NOMO-1 treated with dmso at 0.1 percent for 144 hours (cell line): ENCODE results near the gene CDC42SE2.
A peak's percentile ranks its signal among the peaks of the same experiment; 100 is the strongest.
"Not testable (repeated sequence)": the region's sequence is repeated elsewhere in the genome, so short reads cannot be mapped to it uniquely, and the experiment has no call there.

Experiments
- DNase-seq: peaks from one replicate; lab custom pipeline; 2025; ENCODE audit not compliant: unreplicated experiment; lab: John Stamatoyannopoulos, UW

The CDC42SE2 gene

GRCh38 chr5:131363811-131364506 is 100.1 kb downstream of the CDC42SE2 start:
- no peak for DNase-seq

GRCh38 chr5:131364507-131365050 is 100.7 kb downstream of the CDC42SE2 start:
- no peak for DNase-seq

GRCh38 chr5:131366428-131366827 is 102.6 kb downstream of the CDC42SE2 start:
- no peak for DNase-seq

- no peak for DNase-seq
Observed at GRCh38 chr5:131367219-131367860, 103.5 kb downstream of the CDC42SE2 start.

GRCh38 chr5:131368866-131369265 is 105.0 kb downstream of the CDC42SE2 start:
- DNase-seq, result no peak

GRCh38 chr5:131369558-131369957 is 105.7 kb downstream of the CDC42SE2 start:
- DNase-seq, result no peak

- DNase-seq, result no peak
Observed at GRCh38 chr5:131371835-131372234, 108.0 kb downstream of the CDC42SE2 start.

GRCh38 chr5:131373265-131373664 is 109.4 kb downstream of the CDC42SE2 start:
- no peak for DNase-seq

GRCh38 chr5:131375351-131375750 is 111.5 kb downstream of the CDC42SE2 start:
- DNase-seq, result no peak

GRCh38 chr5:131377346-131377745 is 113.5 kb downstream of the CDC42SE2 start:
- DNase-seq, result no peak

GRCh38 chr5:131377785-131378325 is 114.0 kb downstream of the CDC42SE2 start:
- DNase-seq, result no peak

- DNase-seq, result no peak
Observed at GRCh38 chr5:131378721-131379541, 115.1 kb downstream of the CDC42SE2 start.

GRCh38 chr5:131379723-131380122 is 115.9 kb downstream of the CDC42SE2 start:
- no peak for DNase-seq

- not testable (repeated sequence) for DNase-seq
Observed at GRCh38 chr5:131380238-131380637, 116.4 kb downstream of the CDC42SE2 start.

GRCh38 chr5:131381021-131381420 is 117.2 kb downstream of the CDC42SE2 start:
- DNase-seq, result no peak

GRCh38 chr5:131381777-131382176 is 117.9 kb downstream of the CDC42SE2 start:
- no peak for DNase-seq

- DNase-seq, result peak; percentile 68
Observed at GRCh38 chr5:131382407-131383395, 118.8 kb downstream of the CDC42SE2 start.

- DNase-seq, result no peak
Observed at GRCh38 chr5:131384173-131384572, 120.3 kb downstream of the CDC42SE2 start.

GRCh38 chr5:131384616-131385214 is 120.9 kb downstream of the CDC42SE2 start:
- no peak for DNase-seq

GRCh38 chr5:131386124-131386523 is 122.3 kb downstream of the CDC42SE2 start:
- DNase-seq, result no peak
